Type B pancreatic cell (in vitro differentiated cells): Measurements from ENCODE around the gene C12orf60. TPM values are rescaled to one million over a fixed set of nuclear protein-coding genes. Genes with fewer than 3 reads are reported as not detected.

Experiments
- DNase-seq: peaks from one replicate; pipeline ENCODE4 v3.0.0; 2021; ENCODE audit warnings: mixed read lengths; ENCODE audit not compliant: unreplicated experiment; ENCODE audit errors: extremely low spot score
- H3K27ac Mint-ChIP-seq: 2 replicates; pipeline ENCODE4 v1.8.0; 2021; ENCODE audit warnings: mild to moderate bottlenecking, mixed read lengths
- H3K27me3 Mint-ChIP-seq: 2 replicates; pipeline ENCODE4 v1.8.0; 2021; ENCODE audit warnings: mixed read lengths
- H3K36me3 Mint-ChIP-seq: 2 replicates; pipeline ENCODE4 v1.8.0; 2021; ENCODE audit warnings: mixed read lengths
- H3K4me1 Mint-ChIP-seq: one replicate; pipeline ENCODE4 v1.8.0; 2021; ENCODE audit warnings: mixed read lengths; ENCODE audit not compliant: unreplicated experiment
- H3K4me3 Mint-ChIP-seq: 2 replicates; pipeline ENCODE4 v1.8.0; 2021; ENCODE audit warnings: mild to moderate bottlenecking, mixed read lengths
- H3K9me3 Mint-ChIP-seq: 2 replicates; pipeline ENCODE4 v1.8.0; 2021; ENCODE audit warnings: mixed read lengths
- total RNA-seq: library from RNA; stranded (reverse); gene quantifications from 2 replicates; pipeline ENCODE4 v1.2.1, GENCODE V29; 2021; ENCODE audit warnings: low replicate concordance
- TF ChIP-seq, protein P1 (sequence below): fragments of 200-600 bp; sonication (generic); conservative IDR thresholded peaks from 2 replicates; pipeline ENCODE4 v1.5.0; 2021; ENCODE audit warnings: antibody characterized with exemption, mild to moderate bottlenecking

Gene C12orf60
- total RNA-seq, 1 donor from 2014 or later: 2.7 TPM

DNA sequence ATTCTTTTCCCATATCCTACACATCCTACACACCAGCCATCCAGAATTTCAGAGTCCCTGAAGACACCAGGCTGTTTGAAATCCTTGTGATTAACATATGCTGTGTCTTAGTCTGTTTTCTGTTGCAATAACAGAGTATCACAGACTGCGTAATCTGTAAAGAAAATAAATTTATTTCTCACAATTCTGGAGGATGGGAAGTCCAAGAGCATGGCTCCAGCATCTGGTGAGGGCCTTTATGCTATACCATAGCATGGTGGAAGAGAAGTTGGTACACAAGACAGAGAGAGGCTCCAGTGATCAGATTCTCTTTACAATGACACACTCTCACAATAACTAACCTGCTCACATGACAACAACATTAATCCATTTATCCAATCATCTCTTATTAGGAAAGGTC, 35.8 kb downstream of the C12orf60 start:
- no peak overlapping the region for H3K4me3 Mint-ChIP-seq
- H3K36me3 Mint-ChIP-seq: peaks cover 5% of the 10 kb centered on the region
- H3K4me1 Mint-ChIP-seq: no peaks in the 10 kb centered on the region
- DNase-seq: no peak
- no peak overlapping the region for H3K27ac Mint-ChIP-seq
- peaks cover 10% of the 10 kb centered on the region for H3K9me3 Mint-ChIP-seq
- TF ChIP-seq, protein P1, sequence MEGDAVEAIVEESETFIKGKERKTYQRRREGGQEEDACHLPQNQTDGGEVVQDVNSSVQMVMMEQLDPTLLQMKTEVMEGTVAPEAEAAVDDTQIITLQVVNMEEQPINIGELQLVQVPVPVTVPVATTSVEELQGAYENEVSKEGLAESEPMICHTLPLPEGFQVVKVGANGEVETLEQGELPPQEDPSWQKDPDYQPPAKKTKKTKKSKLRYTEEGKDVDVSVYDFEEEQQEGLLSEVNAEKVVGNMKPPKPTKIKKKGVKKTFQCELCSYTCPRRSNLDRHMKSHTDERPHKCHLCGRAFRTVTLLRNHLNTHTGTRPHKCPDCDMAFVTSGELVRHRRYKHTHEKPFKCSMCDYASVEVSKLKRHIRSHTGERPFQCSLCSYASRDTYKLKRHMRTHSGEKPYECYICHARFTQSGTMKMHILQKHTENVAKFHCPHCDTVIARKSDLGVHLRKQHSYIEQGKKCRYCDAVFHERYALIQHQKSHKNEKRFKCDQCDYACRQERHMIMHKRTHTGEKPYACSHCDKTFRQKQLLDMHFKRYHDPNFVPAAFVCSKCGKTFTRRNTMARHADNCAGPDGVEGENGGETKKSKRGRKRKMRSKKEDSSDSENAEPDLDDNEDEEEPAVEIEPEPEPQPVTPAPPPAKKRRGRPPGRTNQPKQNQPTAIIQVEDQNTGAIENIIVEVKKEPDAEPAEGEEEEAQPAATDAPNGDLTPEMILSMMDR: no peak
- H3K27me3 Mint-ChIP-seq: no peaks in the 10 kb centered on the region

DNA sequence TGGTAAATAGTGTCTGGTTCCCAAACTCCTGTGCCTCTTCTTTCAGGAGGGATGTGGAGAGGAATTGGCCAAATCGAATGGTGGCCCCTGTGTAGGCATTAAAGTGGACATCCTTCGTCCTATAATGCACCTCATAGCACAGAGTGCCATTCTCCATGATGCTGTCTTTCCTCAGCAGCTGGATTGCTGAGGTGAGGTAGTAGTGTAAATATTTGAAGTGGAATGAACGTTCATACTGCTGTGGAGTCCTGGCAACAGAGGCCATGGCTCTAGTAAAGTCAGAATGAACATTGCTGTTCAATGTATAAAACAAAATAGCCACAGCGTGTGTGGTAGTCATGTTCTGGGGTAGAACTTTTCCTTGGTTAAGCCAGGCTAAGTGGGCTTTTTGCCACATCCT, 37.1 kb downstream of the C12orf60 start:
- Mint-ChIP-seq H3K9me3 (peaks cover 10% of the 10 kb centered on the region), H3K36me3 (peaks cover 5% of the 10 kb centered on the region), H3K27me3 (peaks cover 4% of the 10 kb centered on the region), H3K27ac (peak overlapping the region; percentile 35), H3K4me1 (no peaks in the 10 kb centered on the region), H3K4me3 (peak overlapping the region; percentile 8)
- TF ChIP-seq, protein P1: no peak
- no peak for DNase-seq

DNA sequence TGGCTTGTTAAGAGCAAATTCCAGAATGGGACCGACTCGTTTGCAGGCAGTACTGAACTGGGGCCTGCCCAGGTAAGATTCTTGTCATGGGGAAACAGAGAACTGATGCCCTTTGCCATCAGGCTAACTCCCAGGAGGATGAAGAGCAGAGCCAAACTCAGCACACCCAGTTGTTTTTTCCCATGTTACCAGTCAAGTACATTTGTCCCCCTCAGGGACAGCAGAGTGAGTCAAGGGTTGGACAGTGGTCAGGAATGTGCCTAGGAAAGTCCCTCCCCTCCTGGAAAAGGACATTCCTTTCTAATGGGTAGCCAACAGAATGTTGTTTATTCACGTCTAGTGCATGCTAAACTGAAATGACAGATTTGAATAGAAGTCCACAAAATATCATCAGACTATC, 38.3 kb downstream of the C12orf60 start:
- Mint-ChIP-seq H3K27me3 (peaks cover 4% of the 10 kb centered on the region), H3K4me1 (no peaks in the 10 kb centered on the region), H3K27ac (no peak overlapping the region), H3K36me3 (peaks cover 5% of the 10 kb centered on the region), H3K4me3 (peak overlapping the region; percentile 6), H3K9me3 (peaks cover 10% of the 10 kb centered on the region)
- no peak for DNase-seq
- TF ChIP-seq, protein P1: no peak

DNA sequence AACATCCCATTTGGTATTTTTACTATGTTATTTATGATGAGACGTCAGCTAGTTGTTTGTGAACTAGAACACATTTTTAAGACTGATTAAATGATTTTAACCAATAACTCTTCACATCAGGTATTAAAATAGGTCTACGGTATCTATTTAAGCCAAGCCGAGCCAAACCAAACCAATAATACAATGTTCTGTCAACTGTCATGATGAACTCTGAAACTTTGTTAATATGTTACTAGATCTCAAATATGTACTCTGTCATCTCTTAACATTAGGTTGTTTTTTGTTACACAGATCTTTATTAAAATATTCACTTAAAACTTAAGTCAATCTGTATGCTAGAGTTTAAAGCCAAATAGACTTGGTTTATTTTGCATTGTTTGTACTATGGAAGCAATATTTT, 38.8 kb downstream of the C12orf60 start:
- Mint-ChIP-seq H3K4me3 (no peak overlapping the region), H3K27ac (no peak overlapping the region), H3K4me1 (no peaks in the 10 kb centered on the region), H3K27me3 (peaks cover 5% of the 10 kb centered on the region), H3K9me3 (peaks cover 10% of the 10 kb centered on the region), H3K36me3 (peaks cover 5% of the 10 kb centered on the region)
- DNase-seq: no peak
- TF ChIP-seq, protein P1: no peak

DNA sequence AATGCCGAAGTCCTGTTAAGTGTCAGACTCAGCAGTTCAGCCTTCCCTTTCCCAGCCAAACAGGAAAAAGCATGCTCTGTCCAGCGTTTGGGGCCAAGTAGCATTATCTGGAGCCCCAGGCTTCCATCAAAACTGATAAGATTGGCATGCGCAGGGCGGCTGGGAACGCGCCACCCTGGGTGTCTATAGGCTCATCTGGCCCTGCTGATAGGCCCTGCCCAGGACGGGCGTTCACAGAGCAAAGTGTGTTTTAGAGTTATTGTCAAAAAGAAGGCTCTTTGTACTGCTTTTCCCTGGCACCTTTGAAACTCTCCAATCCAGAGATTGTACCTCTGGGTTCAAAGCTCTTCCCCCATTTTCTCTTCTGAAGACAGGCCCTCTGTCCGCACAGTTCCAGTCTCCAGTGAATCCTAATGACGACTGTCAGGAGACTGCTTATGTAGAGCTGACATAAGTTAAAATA, 40.0 kb downstream of the C12orf60 start, which contains the start of gene ART4:
Gene ART4, minus strand, starts transcription at position 102 of the 463 bp plus-strand sequence. CDS start 413 bp downstream, outside the sequence.
- Mint-ChIP-seq H3K9me3 (peaks cover 10% of the 10 kb centered on the region), H3K4me3 (no peak within 1 kb of the TSS), H3K36me3 (peaks cover 5% of the 10 kb centered on the region), H3K27ac (no peak within 1 kb of the TSS), H3K4me1 (peaks cover 3% of the 10 kb centered on the region), H3K27me3 (peaks cover 13% of the 10 kb centered on the region)
- TF ChIP-seq, protein P1: no peak
- no peak for DNase-seq

DNA sequence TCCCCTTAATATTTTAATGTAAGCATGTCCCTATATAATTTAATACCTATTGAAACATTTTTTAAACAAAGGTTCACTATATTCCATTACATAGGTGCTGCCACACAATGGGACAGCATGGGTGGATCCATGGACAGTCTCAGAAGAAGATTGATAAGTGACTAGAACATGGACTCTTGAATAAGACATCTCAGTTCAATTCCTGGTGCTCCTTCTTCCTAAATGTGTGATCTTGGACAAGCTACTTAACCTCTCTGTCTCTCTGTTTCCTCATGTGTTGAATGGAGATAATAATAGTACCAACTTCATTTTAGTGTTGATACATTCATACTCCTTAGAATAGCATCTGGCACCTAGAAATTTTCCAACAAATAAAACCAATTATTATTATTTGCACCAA, 40.9 kb downstream of the C12orf60 start:
- peaks cover 10% of the 10 kb centered on the region for H3K4me1 Mint-ChIP-seq

More for the DNA sequence above, 40.9 kb downstream of the C12orf60 start:
- Mint-ChIP-seq H3K27ac (no peak overlapping the region), H3K4me3 (no peak overlapping the region), H3K36me3 (peaks cover 5% of the 10 kb centered on the region), H3K9me3 (peaks cover 7% of the 10 kb centered on the region), H3K27me3 (peaks cover 17% of the 10 kb centered on the region)
- TF ChIP-seq, protein P1: no peak
- DNase-seq: no peak
